Hematopoietic multipotent progenitor cell treated with erythropoietin and hydrocortisone succinate and interleukin-3 and kit ligand, for 17 days (in vitro differentiated cells): ENCODE data around the gene INTU.

Experiments
- DNase-seq: peaks from one replicate; pipeline ENCODE4 v3.0.0-alpha.2; 2015; ENCODE audit warnings: low spot score

INTU gene

GRCh38 chr4:127748957-127749356 is 116.2 kb downstream of the INTU start:
- no peak for DNase-seq

GRCh38 chr4:127756906-127757305 is 124.1 kb downstream of the INTU start:
- DNase-seq: no peak

GRCh38 chr4:127759228-127759820 is 126.6 kb downstream of the INTU start:
- no peak for DNase-seq

DNA sequence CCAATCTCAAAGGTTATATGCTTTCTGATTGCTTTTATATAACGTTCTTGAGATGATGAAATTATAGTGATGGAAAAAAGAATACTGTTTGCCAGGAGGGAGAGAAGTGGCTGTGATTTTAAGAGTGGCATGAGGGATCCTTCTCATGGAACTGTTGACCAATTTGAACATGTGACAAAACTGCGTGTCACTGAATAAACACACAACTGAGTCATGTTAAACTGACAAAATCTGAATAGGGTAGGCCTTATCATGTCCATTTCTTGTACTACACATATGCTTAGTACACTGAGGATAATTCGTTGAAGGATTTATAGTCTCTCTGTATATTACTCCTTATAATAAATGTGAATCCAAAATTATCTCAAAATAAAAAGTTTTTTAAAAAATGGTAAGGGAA is 127.1 kb downstream of the INTU start:
- DNase-seq: no peak

GRCh38 chr4:127771535-127772275 is 138.9 kb downstream of the INTU start:
- no peak for DNase-seq

- DNase-seq: no peak
Observed at GRCh38 chr4:127772769-127773671, 140.3 kb downstream of the INTU start.

DNA sequence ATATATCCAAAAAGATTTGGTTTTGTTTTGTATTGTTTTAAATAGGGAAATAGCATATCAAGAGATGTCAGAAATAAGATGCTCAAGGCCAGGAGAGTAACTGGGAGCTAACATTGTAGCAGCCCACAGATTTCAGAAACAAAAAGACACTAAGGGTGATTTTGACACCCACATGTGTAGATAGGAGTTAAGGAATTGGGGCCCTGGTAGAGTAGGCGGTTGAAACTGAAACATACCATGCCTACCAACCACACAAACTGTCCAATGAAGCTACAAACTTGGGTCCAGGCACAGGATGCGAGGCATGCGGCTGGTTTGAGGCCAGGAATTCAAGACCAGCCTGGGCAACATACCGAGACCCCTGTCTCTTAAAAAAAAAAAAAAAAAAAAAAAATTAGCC is 143.1 kb downstream of the INTU start:
- no peak for DNase-seq
